Spleen (tissue), 7 donors: ENCODE data around the gene STAP2.

Experiments used
- POLR2A ChIP-seq, 3 donors: fragments of 450-650 bp; IDR thresholded peaks; one replicate each; pipeline ENCODE4 v1.5.1; 2017; ENCODE audit warnings: antibody characterized with exemption in 3 of 3, mild to moderate bottlenecking in 1 of 3
- TF ChIP-seq, protein P1 (sequence below), 11 experiments: fragments of 200-600 bp in 7 of 11; fragments of 450-650 bp in 4 of 11; sonication (generic) in 4 of 11; IDR thresholded peaks in 8 of 11; conservative IDR thresholded peaks in 3 of 11; 1 replicate in 7 of 11; 2 replicates in 4 of 11; pipeline versions ENCODE4 v1.4.0 to v1.8.0; 2016 to 2021; ENCODE audit warnings: antibody characterized with exemption in 11 of 11, inconsistent platforms in 4 of 11, mild to moderate bottlenecking in 1 of 11
- donor health status: DM: no; HTN: no; CAD: no; lungs with moderate emphysema.
- donor health status: DM: no; HTN: no; CAD: no.
- donor health status: DM: no; HTN: no; CAD: no.

DNA sequence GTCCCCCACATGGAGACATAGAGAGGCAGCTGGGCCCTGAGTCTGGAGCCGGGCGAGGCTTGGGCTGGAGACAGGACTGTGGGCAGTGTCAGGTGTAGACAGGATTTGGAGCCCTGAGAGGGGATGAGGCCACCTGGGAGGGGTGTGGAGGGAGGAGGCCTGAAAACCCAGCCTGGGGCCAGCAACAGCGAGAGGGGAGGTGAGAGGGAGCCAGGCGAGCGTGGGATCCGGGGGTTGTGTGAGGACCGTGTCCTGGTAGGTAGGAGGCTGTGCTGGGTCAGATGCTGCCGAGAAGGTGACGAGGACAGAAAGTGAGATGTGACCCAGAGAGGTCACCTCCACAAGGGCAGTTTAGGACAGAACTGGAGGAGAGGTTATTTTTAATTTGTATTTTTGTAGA is 12.1 kb upstream of the STAP2 start:
- TF ChIP-seq, protein P1, sequence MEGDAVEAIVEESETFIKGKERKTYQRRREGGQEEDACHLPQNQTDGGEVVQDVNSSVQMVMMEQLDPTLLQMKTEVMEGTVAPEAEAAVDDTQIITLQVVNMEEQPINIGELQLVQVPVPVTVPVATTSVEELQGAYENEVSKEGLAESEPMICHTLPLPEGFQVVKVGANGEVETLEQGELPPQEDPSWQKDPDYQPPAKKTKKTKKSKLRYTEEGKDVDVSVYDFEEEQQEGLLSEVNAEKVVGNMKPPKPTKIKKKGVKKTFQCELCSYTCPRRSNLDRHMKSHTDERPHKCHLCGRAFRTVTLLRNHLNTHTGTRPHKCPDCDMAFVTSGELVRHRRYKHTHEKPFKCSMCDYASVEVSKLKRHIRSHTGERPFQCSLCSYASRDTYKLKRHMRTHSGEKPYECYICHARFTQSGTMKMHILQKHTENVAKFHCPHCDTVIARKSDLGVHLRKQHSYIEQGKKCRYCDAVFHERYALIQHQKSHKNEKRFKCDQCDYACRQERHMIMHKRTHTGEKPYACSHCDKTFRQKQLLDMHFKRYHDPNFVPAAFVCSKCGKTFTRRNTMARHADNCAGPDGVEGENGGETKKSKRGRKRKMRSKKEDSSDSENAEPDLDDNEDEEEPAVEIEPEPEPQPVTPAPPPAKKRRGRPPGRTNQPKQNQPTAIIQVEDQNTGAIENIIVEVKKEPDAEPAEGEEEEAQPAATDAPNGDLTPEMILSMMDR (IDR thresholded peaks at IDR 0.05 in 8 of 11, conservative IDR thresholded peaks at IDR 0.05 in 3 of 11) = no peak
- TF ChIP-seq POLR2A (IDR thresholded peaks at IDR 0.05) = no peak
